ENCODE results near the gene NR4A3.

- TF ChIP-seq POLR2A (IDR thresholded peaks at IDR 0.05; ENCODE audit: low read depth, low read length) (no peak), SPI1 (IDR thresholded peaks at IDR 0.05; ENCODE audit: low read depth, low read length) (no peak)
Observed at GRCh38 chr9:99881769-99882168, 60.1 kb downstream of the NR4A3 start.

Data from GM12891 (cell line).